PC-3 (cell line): ENCODE results near the gene POLDIP2.

ENCODE experiments used
- CTCF ChIP-seq: fragments of 300-600 bp; sonication (generic); conservative IDR thresholded peaks from 2 replicates; pipeline ENCODE4 v1.5.1; 2017; ENCODE audit warnings: antibody characterized with exemption, low read depth, mild to moderate bottlenecking, low read length
- EZH2 ChIP-seq: fragments of 300-600 bp; sonication (generic); IDR thresholded peaks from one replicate; pipeline ENCODE4 v1.6.1; 2017; ENCODE audit warnings: antibody characterized with exemption, mild to moderate bottlenecking, low read length; ENCODE audit not compliant: unreplicated experiment

- TF ChIP-seq CTCF, result no peak
- TF ChIP-seq EZH2, result no peak
These were observed 50.3 kb downstream of the POLDIP2 start for GRCh38 chr17:28306954-28307401.
